CD8-positive, alpha-beta memory T cell (primary cell): ENCODE measurements around the gene CTIF. TPM values are rescaled to one million over a fixed set of nuclear protein-coding genes. Genes with fewer than 3 reads are reported as not detected.
A peak's percentile ranks its signal among the peaks of the same experiment; 100 is the strongest.

Source experiments
- CTCF ChIA-PET: fragments of 350-600 bp; sonication (Branson Sonifier 250); formaldehyde crosslinking; loops from one replicate; lab custom pipeline; 2021; ENCODE audit warnings: antibody characterized with exemption; lab: Charles Lee
- POLR2A ChIA-PET: fragments of 350-600 bp; sonication (Branson Sonifier 250); formaldehyde crosslinking; loops from one replicate; lab custom pipeline; 2021; ENCODE audit warnings: antibody characterized with exemption; lab: Charles Lee
- DNase-seq, 5 donors: peaks; one replicate each; pipeline versions ENCODE4 v3.0.0 to v3.0.0-alpha.2; 2020 to 2022; ENCODE audit warnings: mixed read lengths in 1 of 5
- H3K27ac ChIP-seq: one replicate; pipeline ENCODE4 v1.7.0; 2013; ENCODE audit warnings: low read depth, mild to moderate bottlenecking, low read length, moderate library complexity
- H3K27me3 ChIP-seq: 2 replicates; pipeline ENCODE4 v1.7.0; 2013; ENCODE audit warnings: low read length, mild to moderate bottlenecking; ENCODE audit not compliant: insufficient read depth, poor library complexity, severe bottlenecking
- H3K36me3 ChIP-seq: 2 replicates; pipeline ENCODE4 v1.7.0; 2013; ENCODE audit warnings: mild to moderate bottlenecking, low read length, moderate library complexity; ENCODE audit not compliant: insufficient read depth
- H3K4me1 ChIP-seq: 2 replicates; pipeline ENCODE4 v1.7.0; 2013; ENCODE audit warnings: mild to moderate bottlenecking, low read length, moderate library complexity; ENCODE audit not compliant: insufficient read depth
- H3K4me3 ChIP-seq: 2 replicates; pipeline ENCODE4 v1.7.0; 2013; ENCODE audit warnings: mild to moderate bottlenecking, low read length
- H3K9me3 ChIP-seq: 2 replicates; pipeline ENCODE4 v1.7.0; 2013; ENCODE audit warnings: mild to moderate bottlenecking, low read length
- H3K27ac Mint-ChIP-seq, 8 donors: one replicate each; pipeline ENCODE4 v1.8.0; 2020 to 2021; ENCODE audit warnings: mixed read lengths in 8 of 8, mild to moderate bottlenecking in 6 of 8, inconsistent platforms in 3 of 8, moderate library complexity in 3 of 8
- H3K27me3 Mint-ChIP-seq, 2 donors: one replicate each; pipeline ENCODE4 v1.8.0; 2020 to 2021; ENCODE audit warnings: mixed read lengths in 2 of 2, mild to moderate bottlenecking in 1 of 2, moderate library complexity in 1 of 2
- H3K36me3 Mint-ChIP-seq, 3 donors: one replicate each; pipeline ENCODE4 v1.8.0; 2020 to 2021; ENCODE audit warnings: mixed read lengths in 3 of 3, inconsistent platforms in 1 of 3, mild to moderate bottlenecking in 1 of 3
- H3K4me1 Mint-ChIP-seq, 3 donors: one replicate each; pipeline ENCODE4 v1.8.0; 2020 to 2021; ENCODE audit warnings: mixed read lengths in 3 of 3, inconsistent platforms in 1 of 3, mild to moderate bottlenecking in 1 of 3
- H3K4me3 Mint-ChIP-seq, 7 donors: one replicate each; pipeline ENCODE4 v1.8.0; 2020 to 2021; ENCODE audit warnings: mixed read lengths in 7 of 7, mild to moderate bottlenecking in 6 of 7, moderate library complexity in 4 of 7, inconsistent platforms in 2 of 7
- H3K9me3 Mint-ChIP-seq, 5 donors: one replicate each; pipeline ENCODE4 v1.8.0; 2020 to 2022; ENCODE audit warnings: mixed read lengths in 5 of 5, mild to moderate bottlenecking in 3 of 5, moderate library complexity in 2 of 5, inconsistent platforms in 1 of 5
- polyA plus RNA-seq: library from polyadenylated mRNA; unstranded; fragments of 300-500 nt; fragmentation: Illumina TruSeq; gene quantifications from one replicate; pipeline ENCODE4 v1.2.3, GENCODE V29; 2021
- total RNA-seq, 2 experiments: library from RNA; stranded (reverse); gene quantifications; one replicate each; pipeline ENCODE4 v1.2.3, GENCODE V29; 2021

Gene CTIF
- total and polyA plus RNA-seq, 3 experiments from 2014 or later, result 0.89 to 4.8 (median 4.2) TPM

- ChIA-PET CTCF (no interaction called here), POLR2A (no interaction called here)
- no peaks in the 10 kb centered on the region for H3K36me3 ChIP-seq
- no peak overlapping the region for H3K4me3 ChIP-seq
- Mint-ChIP-seq H3K4me3 (no peak overlapping the region), H3K4me1 (no peaks in the 10 kb centered on the region), H3K27me3 (peaks cover 7 to 9% of the 10 kb centered on the region in 2 donors), H3K9me3 (peaks cover 0 to 4% (median 0%) of the 10 kb centered on the region in 5 donors), H3K27ac (no peak overlapping the region), H3K36me3 (peaks cover 0 to 22% (median 3%) of the 10 kb centered on the region in 3 donors)
- no peak overlapping the region for H3K27ac ChIP-seq
- H3K9me3 ChIP-seq, result no peaks in the 10 kb centered on the region
- DNase-seq, result no peak
- no peaks in the 10 kb centered on the region for H3K27me3 ChIP-seq
- no peaks in the 10 kb centered on the region for H3K4me1 ChIP-seq
Observed at GRCh38 chr18:48569915-48570264, 31.1 kb downstream of the CTIF start.

- Mint-ChIP-seq H3K27ac (no peak overlapping the region), H3K4me3 (peak overlapping the region in 1 of 7 donors; percentile 5), H3K36me3 (peaks cover 0 to 22% (median 3%) of the 10 kb centered on the region in 3 donors), H3K4me1 (no peaks in the 10 kb centered on the region), H3K27me3 (peaks cover 6 to 7% of the 10 kb centered on the region in 2 donors), H3K9me3 (peaks cover 0 to 4% (median 0%) of the 10 kb centered on the region in 5 donors)
- Histone ChIP-seq H3K4me1 (no peaks in the 10 kb centered on the region), H3K27ac (no peak overlapping the region), H3K36me3 (no peaks in the 10 kb centered on the region), H3K9me3 (no peaks in the 10 kb centered on the region), H3K4me3 (no peak overlapping the region), H3K27me3 (no peaks in the 10 kb centered on the region)
- ChIA-PET CTCF (no interaction called here), POLR2A (no interaction called here)
- no peak for DNase-seq
Observed at GRCh38 chr18:48570313-48570712, 31.5 kb downstream of the CTIF start.

GRCh38 chr18:48571639-48572384 is 33.0 kb downstream of the CTIF start:
- ChIA-PET POLR2A (no interaction called here), CTCF (no interaction called here)

GRCh38 chr18:48572402-48573126 is 33.7 kb downstream of the CTIF start:
- no peaks in the 10 kb centered on the region for H3K4me1 Mint-ChIP-seq
- no peak overlapping the region for H3K27ac Mint-ChIP-seq
- Histone ChIP-seq H3K9me3 (no peaks in the 10 kb centered on the region), H3K27me3 (no peaks in the 10 kb centered on the region), H3K27ac (no peak overlapping the region), H3K4me3 (no peak overlapping the region), H3K4me1 (no peaks in the 10 kb centered on the region), H3K36me3 (no peaks in the 10 kb centered on the region)
- H3K4me3 Mint-ChIP-seq, result no peak overlapping the region
- ChIA-PET CTCF (no interaction called here), POLR2A (no interaction called here)
- no peak for DNase-seq
- H3K27me3 Mint-ChIP-seq, result peaks cover 3 to 4% of the 10 kb centered on the region in 2 donors
- H3K9me3 Mint-ChIP-seq, result peaks cover 0 to 4% (median under 1%) of the 10 kb centered on the region in 5 donors
- H3K36me3 Mint-ChIP-seq, result peaks cover 0 to 16% (median 0%) of the 10 kb centered on the region in 3 donors

More at GRCh38 chr18:48571639-48572384, 33.0 kb downstream of the CTIF start:
- peaks cover 0 to 4% (median 0%) of the 10 kb centered on the region in 5 donors for H3K9me3 Mint-ChIP-seq
- H3K4me1 ChIP-seq, result no peaks in the 10 kb centered on the region
- H3K4me3 Mint-ChIP-seq, result no peak overlapping the region
- H3K9me3 ChIP-seq, result no peaks in the 10 kb centered on the region
- no peaks in the 10 kb centered on the region for H3K27me3 ChIP-seq
- no peak for DNase-seq
- no peaks in the 10 kb centered on the region for H3K36me3 ChIP-seq
- H3K27me3 Mint-ChIP-seq, result peaks cover 3 to 4% of the 10 kb centered on the region in 2 donors
- H3K4me3 ChIP-seq, result no peak overlapping the region
- H3K4me1 Mint-ChIP-seq, result no peaks in the 10 kb centered on the region
- H3K36me3 Mint-ChIP-seq, result peaks cover 0 to 22% (median 0%) of the 10 kb centered on the region in 3 donors
- H3K27ac ChIP-seq, result no peak overlapping the region
- H3K27ac Mint-ChIP-seq, result no peak overlapping the region

GRCh38 chr18:48573632-48574283 is 34.9 kb downstream of the CTIF start:
- POLR2A ChIA-PET, result no interaction called here
- no peaks in the 10 kb centered on the region for H3K9me3 ChIP-seq
- peaks cover 0 to 16% (median 0%) of the 10 kb centered on the region in 3 donors for H3K36me3 Mint-ChIP-seq
- no peaks in the 10 kb centered on the region for H3K27me3 ChIP-seq
- H3K27ac ChIP-seq, result no peak overlapping the region
- no peak overlapping the region for H3K27ac Mint-ChIP-seq
- H3K4me1 ChIP-seq, result no peaks in the 10 kb centered on the region
- no peak overlapping the region for H3K4me3 ChIP-seq
- H3K36me3 ChIP-seq, result no peaks in the 10 kb centered on the region
- CTCF ChIA-PET, result interaction anchor here (1.4 kb wide), 1 partner anchor 9 kb away, joined by 3 read pairs; no protein-coding TSS in a partner anchor
- DNase-seq, result no peak
- peaks cover 1 to 4% of the 10 kb centered on the region in 2 donors for H3K27me3 Mint-ChIP-seq
- no peak overlapping the region for H3K4me3 Mint-ChIP-seq
- H3K4me1 Mint-ChIP-seq, result no peaks in the 10 kb centered on the region
- peaks cover 0 to 10% (median 4%) of the 10 kb centered on the region in 5 donors for H3K9me3 Mint-ChIP-seq

- H3K36me3 Mint-ChIP-seq, result peaks cover 0 to 15% (median 0%) of the 10 kb centered on the region in 3 donors
- CTCF ChIA-PET, result interaction anchor here (1.4 kb wide), 1 partner anchor 10 kb away, joined by 3 read pairs; no protein-coding TSS in a partner anchor
Observed at GRCh38 chr18:48574667-48575300, 36.0 kb downstream of the CTIF start.

GRCh38 chr18:48575301-48575657 is 36.4 kb downstream of the CTIF start:
- Histone ChIP-seq H3K36me3 (no peaks in the 10 kb centered on the region), H3K4me1 (no peaks in the 10 kb centered on the region), H3K9me3 (no peaks in the 10 kb centered on the region), H3K27ac (no peak overlapping the region), H3K27me3 (no peaks in the 10 kb centered on the region), H3K4me3 (no peak overlapping the region)
- H3K36me3 Mint-ChIP-seq, result peaks cover 0 to 13% (median 0%) of the 10 kb centered on the region in 3 donors
- no peak for DNase-seq
- ChIA-PET POLR2A (no interaction called here), CTCF (no interaction called here)
- no peaks in the 10 kb centered on the region for H3K4me1 Mint-ChIP-seq
- peaks cover 0 to 12% (median 4%) of the 10 kb centered on the region in 5 donors for H3K9me3 Mint-ChIP-seq
- no peak overlapping the region for H3K4me3 Mint-ChIP-seq
- no peak overlapping the region for H3K27ac Mint-ChIP-seq
- peaks cover 0 to 3% of the 10 kb centered on the region in 2 donors for H3K27me3 Mint-ChIP-seq

More at GRCh38 chr18:48574667-48575300, 36.0 kb downstream of the CTIF start:
- Mint-ChIP-seq H3K4me1 (no peaks in the 10 kb centered on the region), H3K27ac (no peak overlapping the region), H3K9me3 (peaks cover 0 to 12% (median 4%) of the 10 kb centered on the region in 5 donors), H3K27me3 (peaks cover 0 to 4% of the 10 kb centered on the region in 2 donors), H3K4me3 (no peak overlapping the region)
- Histone ChIP-seq H3K4me1 (no peaks in the 10 kb centered on the region), H3K27ac (no peak overlapping the region), H3K4me3 (no peak overlapping the region), H3K9me3 (no peaks in the 10 kb centered on the region), H3K36me3 (no peaks in the 10 kb centered on the region), H3K27me3 (no peaks in the 10 kb centered on the region)
- no peak for DNase-seq
- POLR2A ChIA-PET, result no interaction called here
